Prostate gland (tissue), 2 donors: Measurements from ENCODE around the gene GALNTL6.

ENCODE experiments used
- CTCF ChIP-seq, 4 experiments: fragments of 200-600 bp in 2 of 4; fragments of 450-650 bp in 2 of 4; sonication (generic) in 2 of 4; IDR thresholded peaks; 1 replicate in 3 of 4; 2 replicates in 1 of 4; pipeline ENCODE4 v1.5.1; 2016 to 2019; ENCODE audit warnings: antibody characterized with exemption in 4 of 4, mild to moderate bottlenecking in 2 of 4, moderate library complexity in 2 of 4
- POLR2A ChIP-seq: fragments of 450-650 bp; IDR thresholded peaks from one replicate; pipeline ENCODE4 v1.6.1; 2016; ENCODE audit warnings: antibody characterized with exemption, mild to moderate bottlenecking
- POLR2AphosphoS5 ChIP-seq: sonication (generic); formaldehyde crosslinking; IDR thresholded peaks from one replicate; pipeline ENCODE4 v1.6.1; 2017; ENCODE audit warnings: antibody characterized with exemption

- TF ChIP-seq POLR2A, result no peak
- TF ChIP-seq CTCF (IDR thresholded peaks at IDR 0.05), result no peak
- TF ChIP-seq POLR2AphosphoS5, result no peak
These were observed 760.7 kb downstream of the GALNTL6 start for GRCh38 chr4:172573899-172574298.
